ENCODE measurements around the gene CUL7.
"Not testable (repeated sequence)": the region's sequence is repeated elsewhere in the genome, so short reads cannot be mapped to it uniquely, and the experiment has no call there.

CUL7 gene

GRCh38 chr6:43043310-43043709 lies 10.3 kb downstream of the CUL7 start:
- no peak for DNase-seq

- DNase-seq, result not testable (repeated sequence)
Observed at GRCh38 chr6:43041475-43041874, 12.2 kb downstream of the CUL7 start.

- DNase-seq, result no peak
Observed at GRCh38 chr6:43040542-43041257, 13.0 kb downstream of the CUL7 start.

- no peak for DNase-seq
Observed at GRCh38 chr6:43038727-43039126, 14.9 kb downstream of the CUL7 start.

- DNase-seq, result no peak
Observed at GRCh38 chr6:43037706-43038105, 15.9 kb downstream of the CUL7 start.

- DNase-seq, result no peak
Observed at GRCh38 chr6:43037197-43037596, 16.5 kb downstream of the CUL7 start.

- no peak for DNase-seq
Observed at GRCh38 chr6:43036712-43037111, 16.9 kb downstream of the CUL7 start.

GRCh38 chr6:43035495-43036194 lies 18.0 kb downstream of the CUL7 start:
- no peak for DNase-seq

- DNase-seq, result no peak
Observed at GRCh38 chr6:43034190-43034525, 19.5 kb downstream of the CUL7 start.

GRCh38 chr6:43033496-43034189 lies 20.0 kb downstream of the CUL7 start:
- no peak for DNase-seq

GRCh38 chr6:43032326-43032725 lies 21.3 kb downstream of the CUL7 start:
- DNase-seq, result no peak

GRCh38 chr6:43029120-43029519 lies 24.5 kb downstream of the CUL7 start:
- no peak for DNase-seq

- DNase-seq, result no peak
Observed at GRCh38 chr6:43026365-43026764, 27.3 kb downstream of the CUL7 start.

GRCh38 chr6:43024436-43024835 lies 29.2 kb downstream of the CUL7 start:
- no peak for DNase-seq

GRCh38 chr6:43021270-43022047 lies 32.2 kb downstream of the CUL7 start, which contains the start of gene RRP36:
Gene RRP36 (plus strand): TSS chr6:43021623. CDS start chr6:43021655, 32 bp downstream.
- DNase-seq, result peak; percentile 31 to 39

- DNase-seq, result no peak
Observed at GRCh38 chr6:43020847-43021246, 32.8 kb downstream of the CUL7 start.

- no peak for DNase-seq
Observed at GRCh38 chr6:43020052-43020705, 33.5 kb downstream of the CUL7 start.

GRCh38 chr6:43019152-43019551 lies 34.5 kb downstream of the CUL7 start:
- no peak for DNase-seq

GRCh38 chr6:43016943-43017334 lies 36.7 kb downstream of the CUL7 start:
- no peak for DNase-seq

GRCh38 chr6:43016176-43016942 lies 37.3 kb downstream of the CUL7 start:
- no peak for DNase-seq

GRCh38 chr6:43014434-43014909 lies 39.2 kb downstream of the CUL7 start:
- DNase-seq, result no peak

All from bone marrow (tissue), 2 donors.